GM19395 (cell line): ENCODE data around the gene OTOP3.
"Not testable (repeated sequence)": the region's sequence is repeated elsewhere in the genome, so short reads cannot be mapped to it uniquely, and the experiment has no call there.

Experiments
- ATAC-seq: cut with Tn5 transposase; IDR thresholded peaks from one replicate; pipeline ENCODE4 v1.9.1; 2021; ENCODE audit warnings: mild to moderate bottlenecking, moderate library complexity; ENCODE audit not compliant: unreplicated experiment

The OTOP3 gene

DNA sequence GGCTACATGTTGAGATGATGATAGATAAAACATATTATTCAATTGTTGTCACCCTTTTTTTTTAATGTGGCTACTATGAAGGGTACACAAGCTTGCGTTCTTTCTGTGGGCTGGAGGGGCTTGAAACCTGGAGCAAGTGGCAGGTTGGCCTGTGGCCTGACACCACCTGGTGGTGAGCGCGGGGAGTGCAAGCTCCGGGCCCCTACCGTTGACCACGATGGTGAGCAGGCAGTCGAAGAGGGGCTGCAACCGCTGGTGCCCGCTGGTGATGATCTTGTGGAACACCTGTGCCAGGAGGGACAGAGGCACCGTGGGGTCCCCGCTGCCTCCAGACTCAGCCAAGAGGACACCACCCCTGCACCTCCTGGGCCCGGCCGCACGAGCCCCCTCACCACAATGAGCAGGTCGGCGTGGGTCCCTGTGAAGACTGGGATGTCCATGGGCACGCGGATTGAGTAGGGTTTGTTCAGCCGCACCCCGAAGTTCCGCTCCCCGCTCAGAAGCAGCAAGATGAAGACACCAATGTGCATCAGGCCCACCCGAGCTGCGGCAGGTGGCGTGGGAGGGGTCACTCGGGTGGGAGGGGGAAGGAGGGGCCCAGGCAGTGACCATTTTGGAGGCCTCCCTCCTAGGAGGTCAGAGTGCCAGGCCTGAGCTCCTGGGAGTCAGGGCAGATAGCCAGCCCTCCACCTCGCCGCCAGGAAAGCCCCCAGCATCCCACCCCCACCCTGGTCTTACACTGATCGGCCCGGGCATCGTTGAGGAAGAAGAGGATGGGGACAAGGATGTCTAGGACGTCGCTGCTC, 22.4 kb downstream of the OTOP3 start:
- ATAC-seq: peak; percentile 50

DNA sequence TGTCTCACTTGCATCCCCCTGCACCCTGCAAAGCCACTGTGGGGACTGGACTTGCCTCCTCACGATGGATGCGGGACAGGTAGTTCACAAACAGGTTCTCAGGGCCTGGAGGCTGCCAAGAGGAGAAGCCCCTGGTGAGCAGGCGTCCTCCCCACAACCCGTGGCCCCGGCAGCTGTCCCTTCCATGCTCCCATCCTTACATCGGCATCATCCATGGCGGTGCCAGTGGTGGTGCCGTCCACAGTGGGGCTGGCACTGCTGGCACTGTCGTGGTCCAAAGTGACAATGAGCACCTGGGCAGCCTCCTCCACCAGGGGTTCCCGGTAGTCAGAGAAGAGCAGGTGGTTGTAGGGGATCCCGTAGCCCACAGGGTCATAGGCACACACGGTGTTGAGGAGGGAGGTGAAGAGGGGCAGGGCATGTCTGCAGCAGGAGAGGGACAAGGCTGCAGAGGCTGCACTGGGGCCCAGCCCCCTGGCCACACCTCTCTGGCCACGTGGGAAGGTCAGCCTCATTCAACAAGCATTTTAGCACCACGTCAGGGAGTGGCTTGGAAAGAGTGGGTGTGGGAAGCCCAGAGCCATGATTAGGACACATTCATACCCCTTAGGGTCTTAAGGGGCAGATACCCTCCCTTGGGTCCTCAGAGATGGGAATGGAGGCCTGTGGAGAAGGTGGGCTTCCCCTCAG, 24.3 kb downstream of the OTOP3 start:
- no peak for ATAC-seq

DNA sequence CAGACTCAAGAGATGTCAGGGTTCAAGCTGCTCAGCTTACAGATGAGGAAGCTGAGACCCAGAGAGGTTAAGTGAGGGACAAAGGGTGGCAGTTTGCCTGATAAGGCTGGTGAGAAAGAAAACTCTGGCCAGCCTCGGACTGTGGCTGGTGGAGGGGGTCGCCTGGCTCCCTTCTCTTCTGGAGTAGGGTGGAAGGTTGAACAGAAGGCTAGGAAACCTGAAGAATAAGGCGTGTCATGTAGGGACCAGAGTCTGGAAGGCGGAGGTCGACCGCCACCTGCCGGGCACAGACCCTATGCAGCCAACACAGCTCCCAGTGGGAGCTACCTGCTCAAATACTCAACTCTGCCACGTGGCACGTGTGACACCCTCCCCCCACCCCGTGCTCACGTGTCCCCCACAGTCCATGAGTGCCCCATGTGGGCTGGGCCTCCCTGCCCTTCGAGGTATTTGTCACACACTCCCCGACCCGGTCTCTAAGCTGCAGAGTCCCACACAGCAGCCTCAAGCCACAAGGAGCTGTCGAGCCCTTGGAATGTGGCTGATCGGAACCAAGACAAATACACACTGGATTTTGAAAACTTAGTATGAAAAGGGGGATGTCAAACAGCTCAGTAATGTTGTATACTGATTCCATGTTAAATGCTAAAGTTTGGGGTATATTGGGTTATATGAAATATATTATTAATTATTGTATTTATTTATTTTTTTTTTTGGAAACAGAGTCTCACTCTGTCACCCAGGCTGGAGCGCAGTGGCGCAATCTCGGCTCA, 25.1 kb downstream of the OTOP3 start:
- no peak for ATAC-seq

DNA sequence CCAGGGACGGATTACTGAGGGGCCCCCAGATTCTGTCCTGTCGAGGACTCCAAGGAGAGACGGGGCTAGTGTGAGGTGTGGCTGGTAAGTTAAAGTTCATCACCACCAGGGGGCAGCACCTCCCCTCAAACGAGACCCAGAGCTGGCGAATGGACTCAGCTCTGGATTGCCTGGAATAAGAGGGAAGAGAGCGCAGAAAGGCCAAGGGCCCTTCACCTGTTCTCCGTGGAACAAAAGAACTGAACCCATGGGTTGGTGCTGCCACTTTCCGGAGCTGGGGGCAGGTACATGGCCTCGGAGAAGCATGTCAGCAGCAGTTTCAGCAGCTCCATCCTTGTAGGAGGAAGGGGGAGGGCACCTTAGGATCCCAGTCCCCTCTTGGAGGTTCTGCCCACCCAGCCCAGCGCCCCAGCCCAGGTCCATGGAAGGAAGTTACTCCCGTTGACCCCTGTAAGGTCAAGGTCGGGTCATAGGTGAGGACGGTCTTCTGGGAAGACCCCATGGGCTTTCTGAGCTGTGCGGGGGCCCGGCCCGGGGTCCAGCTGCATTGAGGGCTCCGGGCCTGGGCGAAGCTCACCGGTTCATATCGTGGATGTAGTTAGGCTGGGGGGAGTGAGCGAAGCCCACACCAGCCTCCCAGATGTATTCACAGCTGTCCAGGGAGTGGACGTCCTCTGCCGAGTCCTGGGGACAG, 26.1 kb downstream of the OTOP3 start:
- no peak for ATAC-seq

DNA sequence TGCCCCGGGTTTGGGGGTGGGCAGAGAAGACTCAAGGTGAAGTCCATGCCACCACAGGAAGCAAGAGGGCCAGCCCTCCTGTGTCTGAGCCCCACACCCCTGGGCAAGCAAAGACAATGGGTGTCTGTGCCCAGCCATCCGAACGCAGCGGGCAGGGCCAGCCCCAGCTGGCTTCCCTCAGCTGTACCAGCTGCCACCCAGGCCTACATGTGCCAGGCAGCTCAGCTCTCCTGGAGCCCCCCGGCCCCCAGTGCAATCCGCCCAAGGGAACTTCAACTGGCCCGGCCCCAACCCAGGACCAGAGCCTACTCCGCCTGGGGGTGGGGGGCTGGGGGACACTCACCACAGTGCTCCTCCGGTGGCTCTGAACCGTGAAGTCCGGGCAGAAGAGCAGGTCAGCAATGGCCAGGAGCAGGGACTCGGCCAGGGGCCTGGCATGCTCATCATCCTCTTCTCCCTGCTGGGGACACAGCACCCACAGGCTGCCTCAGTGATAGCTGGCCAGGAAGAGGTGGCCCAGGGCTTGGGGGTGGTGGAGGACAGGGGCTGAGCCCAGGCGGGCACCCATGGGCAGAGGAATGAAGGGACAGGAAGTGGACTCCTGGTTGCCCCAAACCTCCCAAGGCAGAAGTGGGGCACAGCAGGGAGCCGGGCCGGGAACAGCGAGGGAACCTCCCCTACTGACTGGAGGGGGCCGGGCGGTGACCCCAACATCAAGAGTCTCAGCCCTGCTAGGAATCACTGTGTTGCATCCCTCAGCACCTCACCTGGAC, 27.1 kb downstream of the OTOP3 start:
- ATAC-seq: no peak

DNA sequence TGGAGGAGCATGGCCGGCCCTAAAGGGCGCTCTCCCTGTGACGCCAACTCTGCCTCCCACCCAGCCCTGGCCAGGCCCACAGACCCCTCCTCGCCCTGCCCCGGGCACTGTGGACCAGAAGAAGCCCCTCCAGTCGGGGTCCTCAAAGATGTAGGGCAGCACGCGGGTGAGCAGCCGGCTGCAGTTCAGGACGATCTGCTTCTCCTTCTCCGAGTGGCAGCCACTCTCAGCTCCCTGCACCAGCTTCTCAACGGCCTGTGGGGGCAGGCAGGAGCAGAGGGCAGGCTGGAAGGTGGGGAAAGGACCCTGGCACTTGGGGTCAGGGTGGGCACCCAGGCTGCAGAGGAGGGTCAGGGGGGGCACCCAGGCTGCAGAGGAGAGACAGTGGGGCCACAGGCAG, 28.0 kb downstream of the OTOP3 start:
- no peak for ATAC-seq

DNA sequence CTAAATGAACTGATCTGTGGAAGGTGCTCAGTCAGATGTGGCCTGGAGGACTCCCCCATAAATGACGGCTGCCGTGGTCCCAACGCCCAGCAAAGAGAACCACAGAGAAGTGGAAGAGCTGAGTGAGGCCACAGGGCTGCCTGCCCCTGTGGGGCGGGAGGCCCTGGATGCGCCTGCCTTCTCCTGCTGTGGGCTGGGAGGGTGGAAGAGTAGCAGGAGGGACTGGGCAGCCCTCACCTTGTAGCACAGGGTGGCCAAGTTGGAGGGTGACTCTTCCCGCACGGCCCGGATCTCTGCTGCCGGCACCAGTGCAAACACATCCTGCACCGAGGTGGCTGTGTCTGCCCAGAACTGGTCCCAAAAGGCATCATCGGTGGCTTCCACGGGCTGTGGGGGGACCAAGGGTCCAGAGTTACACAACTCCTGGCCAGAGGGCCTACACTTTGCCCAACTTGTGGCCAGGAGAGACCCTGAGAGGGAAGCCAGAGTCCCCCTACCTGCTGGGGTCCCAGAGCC, 28.6 kb downstream of the OTOP3 start:
- ATAC-seq: no peak

DNA sequence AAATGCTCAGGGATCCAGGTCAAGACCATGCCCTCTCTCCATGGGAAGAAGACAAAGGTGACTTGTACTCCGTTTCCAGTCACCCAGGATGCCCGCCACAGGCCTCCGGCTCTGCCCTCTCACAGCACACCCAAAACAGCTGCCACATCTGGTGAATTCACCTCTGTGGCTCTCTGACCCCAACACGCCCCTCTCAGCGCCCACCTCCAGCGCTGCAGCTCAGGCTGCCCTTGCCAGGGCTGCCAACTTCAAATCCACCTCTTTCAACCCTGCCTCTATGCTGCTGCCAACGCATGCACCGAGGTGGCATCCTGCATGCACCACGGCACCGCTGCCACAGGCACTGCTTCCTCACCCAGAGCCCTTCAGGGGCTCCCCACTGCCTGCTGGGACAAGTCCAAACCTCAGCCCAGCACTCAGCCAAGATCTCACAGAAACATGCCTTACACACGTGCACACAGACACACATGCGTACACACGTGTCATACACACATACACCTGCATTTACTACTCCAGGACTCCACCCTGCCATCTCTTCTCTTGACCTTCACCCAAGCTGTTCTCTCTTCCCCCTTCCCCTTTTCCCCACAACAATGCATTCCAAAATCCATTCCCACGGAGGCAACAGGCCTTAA, 29.4 kb downstream of the OTOP3 start:
- no peak for ATAC-seq

DNA sequence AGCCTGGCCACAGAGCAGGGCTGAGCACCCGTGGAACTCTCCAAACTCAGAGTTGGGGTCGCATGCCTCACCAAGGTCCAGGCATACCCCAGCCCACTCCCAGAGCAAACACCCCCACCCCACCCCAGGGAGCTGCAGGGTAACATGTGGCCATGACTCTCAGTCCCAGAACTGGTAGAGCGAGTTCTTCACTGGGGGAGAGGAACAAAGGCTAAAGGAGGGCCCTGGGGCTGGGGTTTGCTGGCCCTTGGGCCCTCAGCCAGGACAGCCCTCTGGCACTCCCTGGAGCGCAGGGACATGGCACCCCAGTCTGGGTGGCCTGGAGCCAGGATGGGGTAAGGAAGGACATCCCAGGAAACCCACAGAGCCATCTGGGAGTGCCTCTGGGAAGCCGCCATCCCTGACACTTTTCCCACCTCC, 32.7 kb downstream of the OTOP3 start:
- no peak for ATAC-seq

DNA sequence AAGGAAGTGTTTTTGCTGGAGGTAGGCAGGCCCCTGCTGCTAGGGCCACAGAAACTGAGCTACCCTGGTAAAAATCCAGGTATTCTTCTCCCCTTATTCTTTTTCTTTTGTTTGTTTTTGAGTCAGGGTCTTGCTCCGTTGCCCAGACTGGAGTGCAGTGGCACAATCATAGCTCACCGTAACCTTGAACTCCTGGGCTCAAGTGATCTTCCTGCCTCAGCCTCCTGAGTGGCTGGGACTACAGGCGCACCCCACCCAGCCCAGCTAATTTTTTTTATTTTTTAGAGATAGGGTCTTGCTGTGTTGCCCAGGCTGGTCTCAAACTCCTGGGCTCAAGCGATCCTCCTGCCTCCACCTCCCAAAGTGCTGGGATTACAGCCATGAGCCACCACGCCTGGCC, 33.8 kb downstream of the OTOP3 start:
- not testable (repeated sequence) for ATAC-seq

DNA sequence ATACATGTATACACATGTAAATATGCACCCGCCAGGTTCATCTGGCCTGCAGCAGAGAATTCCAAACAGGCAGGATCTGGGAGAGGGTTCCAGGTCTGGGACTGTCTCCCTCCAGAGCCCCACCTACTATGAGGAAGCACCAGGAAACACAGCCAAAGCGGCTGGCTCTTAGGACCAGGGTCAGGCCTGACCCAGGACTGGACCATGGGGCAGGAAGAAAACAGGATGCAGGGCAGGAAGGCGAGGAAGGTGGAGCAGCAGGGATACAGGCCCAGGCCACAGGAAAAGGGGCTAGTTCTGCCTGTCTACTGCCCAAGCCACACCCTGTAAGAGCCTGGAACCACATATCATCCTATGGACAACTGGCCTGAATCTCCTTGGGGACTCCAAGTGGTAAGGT, 34.7 kb downstream of the OTOP3 start:
- no peak for ATAC-seq

DNA sequence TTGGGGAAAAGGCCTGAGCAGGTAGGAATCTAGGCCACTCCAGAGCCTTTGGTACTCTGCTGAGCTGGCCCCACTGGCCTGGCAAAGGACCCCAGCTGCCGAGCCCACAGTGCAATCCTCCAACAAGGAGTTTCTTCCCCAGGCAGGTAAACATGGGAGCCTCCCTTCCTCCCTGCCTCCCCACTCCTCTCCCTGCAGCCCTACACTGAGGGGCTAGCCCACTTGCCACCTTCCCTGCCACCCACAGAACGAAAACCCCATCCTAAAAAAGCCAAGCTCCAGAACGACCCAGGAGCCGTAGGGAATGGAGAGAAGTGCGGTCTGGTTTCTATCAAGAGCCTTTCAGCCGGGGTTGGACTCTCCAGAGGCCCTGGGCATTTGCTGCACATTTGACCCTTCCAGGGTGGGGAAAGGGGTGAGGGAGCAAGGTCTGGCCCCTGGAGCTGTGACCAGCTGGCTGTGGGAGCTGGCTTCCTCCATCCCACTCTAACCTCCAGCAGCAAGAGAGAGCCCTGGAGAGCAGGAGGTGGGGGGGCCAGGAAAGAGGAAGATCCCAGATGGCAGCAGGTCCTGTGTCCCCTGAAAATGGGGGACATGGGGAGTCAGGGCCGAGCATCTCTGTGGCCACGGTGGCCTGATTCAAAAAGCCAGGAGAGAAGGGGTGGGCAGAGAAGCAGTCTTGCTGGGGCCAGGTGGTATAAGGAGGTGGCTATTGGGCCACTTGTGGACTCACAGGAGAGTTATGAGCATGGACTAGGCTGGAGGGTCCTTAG, 35.6 kb downstream of the OTOP3 start:
- no peak for ATAC-seq

DNA sequence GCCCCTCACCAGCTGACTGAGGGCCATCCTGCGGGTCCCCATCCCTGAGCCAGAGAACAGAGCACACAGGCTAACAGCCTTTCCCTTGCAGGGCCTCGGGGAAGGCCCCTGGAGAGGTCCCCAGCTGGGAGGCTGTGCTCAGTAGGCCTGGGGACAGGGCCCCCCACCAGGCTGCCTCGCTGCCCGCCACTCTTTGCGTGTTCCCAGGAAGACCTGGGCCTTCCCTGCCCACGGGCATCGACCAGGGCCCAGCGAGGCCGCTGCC, 36.1 kb downstream of the OTOP3 start:
- no peak for ATAC-seq

DNA sequence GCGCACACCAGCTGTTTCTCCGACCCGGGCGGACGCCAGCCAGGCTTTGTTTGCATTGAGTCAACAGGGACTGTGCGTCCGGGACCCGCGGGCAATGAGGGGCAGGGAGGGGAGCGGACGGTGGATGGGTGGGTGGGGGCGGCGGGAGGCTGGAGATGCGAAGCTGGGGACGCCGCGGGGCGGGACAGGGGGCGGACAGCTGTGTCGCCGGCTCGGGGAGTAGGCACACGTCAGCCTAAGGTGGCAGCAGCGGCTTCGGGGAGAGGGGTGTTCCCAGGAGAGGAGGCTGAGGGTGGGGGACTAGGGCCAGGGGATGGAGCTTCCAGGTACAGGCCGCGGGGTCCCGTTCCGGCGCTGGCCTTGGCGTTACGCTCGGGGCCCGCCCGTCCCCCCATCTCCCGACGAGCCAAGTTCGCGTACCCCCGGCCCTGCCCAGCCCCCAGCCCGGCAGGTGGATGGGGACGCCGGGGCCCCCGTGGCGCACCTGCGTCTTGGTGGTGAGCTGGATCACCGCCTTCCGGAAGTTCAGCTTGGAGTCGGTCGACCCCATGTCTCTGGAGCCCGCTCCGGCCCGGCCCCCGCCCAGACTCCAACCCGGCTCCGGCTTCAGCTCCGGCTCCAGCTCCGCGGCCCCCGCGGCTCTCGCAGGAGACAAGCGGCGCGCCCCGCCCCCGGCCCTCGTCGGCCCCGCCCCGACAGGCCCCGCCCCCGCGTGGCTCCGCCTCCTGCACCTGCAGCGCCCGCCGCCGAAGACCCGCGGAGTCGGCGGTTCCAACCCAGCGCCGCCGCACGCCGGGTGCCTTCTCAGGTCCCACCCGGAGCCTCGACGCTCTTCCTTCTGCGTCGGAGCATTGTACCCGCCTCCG, 36.6 kb downstream of the OTOP3 start, which contains the start of gene HID1:
Gene HID1, minus strand, starts transcription at position 653 of the 866 bp plus-strand sequence. Its CDS starts 103 bp downstream, at position 550.
- ATAC-seq: no peak

DNA sequence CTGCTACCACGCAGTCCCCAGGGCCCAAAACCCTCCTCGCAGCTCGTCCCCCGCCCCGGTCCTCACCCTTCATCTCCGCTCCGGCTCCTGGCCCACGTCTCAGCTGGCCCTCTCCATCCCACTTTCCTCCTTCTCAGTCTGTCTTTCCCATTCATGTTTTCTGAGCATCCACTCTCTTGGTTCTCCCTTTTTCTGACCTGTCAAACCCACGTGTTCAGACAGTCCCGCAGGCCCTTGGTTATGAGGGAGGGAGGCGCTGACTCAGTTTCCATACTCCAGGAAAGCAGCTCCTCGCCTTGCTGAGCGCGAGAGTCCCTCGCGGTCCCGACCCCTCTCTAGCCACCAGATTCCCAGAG, 37.3 kb downstream of the OTOP3 start:
- ATAC-seq: no peak

DNA sequence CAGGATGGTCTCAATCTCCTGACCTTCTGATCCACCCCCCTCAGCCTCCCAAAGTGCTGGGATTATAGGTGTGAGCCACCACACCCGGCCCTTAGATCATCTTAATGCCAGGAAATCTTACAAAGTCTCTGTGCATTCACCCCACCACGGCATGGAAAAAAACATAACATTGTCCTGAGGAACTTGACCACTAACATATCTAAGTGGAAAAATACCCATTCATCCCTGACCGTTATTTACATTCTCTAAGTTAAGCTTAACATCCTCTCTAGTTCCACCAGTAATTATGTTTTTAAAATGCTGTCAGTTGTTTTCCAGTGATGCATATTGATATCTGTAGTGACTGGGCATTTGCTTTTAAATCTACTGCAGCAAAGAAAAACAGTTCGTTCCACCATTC, 40.2 kb downstream of the OTOP3 start:
- no peak for ATAC-seq

DNA sequence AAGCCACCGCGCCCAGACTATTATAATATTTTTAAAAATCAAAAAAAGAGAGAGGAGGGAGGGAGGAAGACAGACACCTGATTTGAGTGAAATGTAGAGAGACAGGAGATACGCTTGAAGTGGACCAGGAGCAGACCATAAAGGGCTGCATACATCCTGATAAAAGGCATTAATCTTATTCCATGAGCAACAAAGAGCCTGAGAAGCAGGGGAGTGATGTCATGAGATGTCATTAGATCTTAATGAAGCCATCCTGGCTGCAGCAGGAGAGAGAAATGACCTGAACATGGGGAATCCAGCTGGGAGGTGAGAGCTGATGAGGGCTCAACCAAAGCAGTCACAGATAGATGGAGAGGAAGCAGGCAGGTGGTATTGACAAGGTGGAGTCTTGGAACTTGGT, 42.1 kb downstream of the OTOP3 start:
- ATAC-seq: no peak

DNA sequence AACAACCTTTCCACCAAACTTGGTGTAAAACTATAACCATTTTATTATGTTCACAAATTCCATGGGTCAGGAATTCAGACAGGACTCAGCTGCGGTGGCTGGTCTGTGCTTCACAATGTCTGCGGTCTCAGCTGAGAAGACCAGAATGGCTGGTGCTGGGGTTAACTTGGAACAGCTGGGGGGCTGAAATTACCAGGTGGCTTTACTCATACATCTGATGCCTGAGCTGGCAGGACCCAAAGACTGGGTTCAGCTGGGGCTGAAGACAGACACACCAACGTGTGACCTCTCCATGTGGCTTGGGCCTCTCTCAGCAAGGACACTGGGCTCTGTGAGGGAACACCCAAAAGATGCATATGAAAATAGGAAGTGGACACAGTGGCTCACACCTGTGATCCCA, 42.5 kb downstream of the OTOP3 start:
- no peak for ATAC-seq
